Activated CD4-positive, alpha-beta T cell treated with anti-CD3 and anti-CD28 coated beads, Interleukin-2, amount 50 U/mL, for 1 hour (primary cell): Measurements from ENCODE around the gene TRIOBP.
A peak's percentile ranks its signal among the peaks of the same experiment; 100 is the strongest.
"Not testable (repeated sequence)": the region's sequence is repeated elsewhere in the genome, so short reads cannot be mapped to it uniquely, and the experiment has no call there.

Source experiments
- DNase-seq: peaks from one replicate; pipeline ENCODE4 v3.0.0-alpha.2; 2020

Gene TRIOBP, protein sequence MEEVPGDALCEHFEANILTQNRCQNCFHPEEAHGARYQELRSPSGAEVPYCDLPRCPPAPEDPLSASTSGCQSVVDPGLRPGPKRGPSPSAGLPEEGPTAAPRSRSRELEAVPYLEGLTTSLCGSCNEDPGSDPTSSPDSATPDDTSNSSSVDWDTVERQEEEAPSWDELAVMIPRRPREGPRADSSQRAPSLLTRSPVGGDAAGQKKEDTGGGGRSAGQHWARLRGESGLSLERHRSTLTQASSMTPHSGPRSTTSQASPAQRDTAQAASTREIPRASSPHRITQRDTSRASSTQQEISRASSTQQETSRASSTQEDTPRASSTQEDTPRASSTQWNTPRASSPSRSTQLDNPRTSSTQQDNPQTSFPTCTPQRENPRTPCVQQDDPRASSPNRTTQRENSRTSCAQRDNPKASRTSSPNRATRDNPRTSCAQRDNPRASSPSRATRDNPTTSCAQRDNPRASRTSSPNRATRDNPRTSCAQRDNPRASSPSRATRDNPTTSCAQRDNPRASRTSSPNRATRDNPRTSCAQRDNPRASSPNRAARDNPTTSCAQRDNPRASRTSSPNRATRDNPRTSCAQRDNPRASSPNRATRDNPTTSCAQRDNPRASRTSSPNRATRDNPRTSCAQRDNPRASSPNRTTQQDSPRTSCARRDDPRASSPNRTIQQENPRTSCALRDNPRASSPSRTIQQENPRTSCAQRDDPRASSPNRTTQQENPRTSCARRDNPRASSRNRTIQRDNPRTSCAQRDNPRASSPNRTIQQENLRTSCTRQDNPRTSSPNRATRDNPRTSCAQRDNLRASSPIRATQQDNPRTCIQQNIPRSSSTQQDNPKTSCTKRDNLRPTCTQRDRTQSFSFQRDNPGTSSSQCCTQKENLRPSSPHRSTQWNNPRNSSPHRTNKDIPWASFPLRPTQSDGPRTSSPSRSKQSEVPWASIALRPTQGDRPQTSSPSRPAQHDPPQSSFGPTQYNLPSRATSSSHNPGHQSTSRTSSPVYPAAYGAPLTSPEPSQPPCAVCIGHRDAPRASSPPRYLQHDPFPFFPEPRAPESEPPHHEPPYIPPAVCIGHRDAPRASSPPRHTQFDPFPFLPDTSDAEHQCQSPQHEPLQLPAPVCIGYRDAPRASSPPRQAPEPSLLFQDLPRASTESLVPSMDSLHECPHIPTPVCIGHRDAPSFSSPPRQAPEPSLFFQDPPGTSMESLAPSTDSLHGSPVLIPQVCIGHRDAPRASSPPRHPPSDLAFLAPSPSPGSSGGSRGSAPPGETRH (N-terminal part only)

DNA sequence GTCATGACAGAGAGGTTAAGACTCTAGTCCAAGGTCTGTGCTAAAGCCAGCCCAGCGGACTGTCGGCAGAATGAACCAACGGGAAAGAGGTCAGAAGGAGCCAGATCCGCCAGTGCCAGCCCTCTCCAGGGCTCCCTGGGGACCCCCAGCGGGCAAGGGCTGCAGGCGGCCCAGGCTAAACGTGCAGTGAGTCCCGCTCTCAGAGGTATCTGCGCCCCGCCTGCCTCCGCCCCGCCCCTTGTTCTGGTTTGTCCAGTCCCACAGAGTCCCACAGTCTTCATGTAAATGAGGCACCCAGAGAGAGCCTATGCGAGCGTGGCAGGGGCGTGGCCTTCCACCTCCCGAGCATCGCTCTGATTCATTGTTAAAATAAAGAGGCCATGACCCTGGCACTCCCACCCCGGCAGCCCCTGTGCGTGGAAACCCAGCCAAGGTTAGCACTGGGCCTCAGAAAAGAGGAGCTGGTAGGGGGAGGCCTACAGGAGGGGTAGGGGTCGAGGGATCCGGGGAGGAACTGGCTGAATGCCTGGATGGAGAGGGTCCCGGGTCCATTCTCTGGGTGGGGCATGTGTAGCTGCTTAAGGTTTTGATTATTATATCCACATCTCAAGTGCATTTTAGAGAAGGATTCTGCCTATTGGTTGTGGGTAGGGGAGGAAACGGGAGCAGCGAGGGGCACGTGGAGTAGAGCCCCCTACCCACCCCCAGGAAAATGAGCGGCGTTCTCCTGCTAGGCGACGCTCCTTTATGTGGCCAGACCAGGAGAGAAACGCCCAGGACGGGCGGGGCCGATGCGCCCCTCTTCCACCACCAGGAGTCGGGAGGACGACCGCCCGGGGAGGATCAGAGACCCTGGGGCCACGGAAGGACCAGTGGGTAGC is at the start of gene TRIOBP:
Gene TRIOBP, plus strand, starts transcription at position 392 of the 881 bp plus-strand sequence. CDS start 4,318 bp downstream, outside the sequence.
- DNase-seq: peak; percentile 87

DNA sequence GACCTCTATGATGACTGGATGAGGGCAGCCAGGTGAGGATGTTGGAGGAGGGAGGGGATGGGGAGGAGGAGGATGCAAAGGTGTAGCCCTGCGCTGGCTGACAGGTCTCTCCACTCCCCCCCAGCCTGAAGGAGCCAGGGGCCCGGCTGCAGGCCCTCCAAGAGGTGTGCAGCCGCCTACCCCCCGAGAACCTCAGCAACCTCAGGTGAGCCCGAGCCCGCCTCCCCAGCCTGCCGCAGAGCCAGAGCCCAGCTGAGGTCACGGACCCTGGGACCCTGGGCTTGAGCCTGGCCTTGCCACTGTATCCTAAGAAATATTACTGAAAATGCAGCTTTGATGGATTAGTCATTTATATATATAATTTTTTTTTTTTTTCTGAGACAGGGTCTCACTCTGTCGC is 49.5 kb upstream of the TRIOBP start:
- no peak for DNase-seq

DNA sequence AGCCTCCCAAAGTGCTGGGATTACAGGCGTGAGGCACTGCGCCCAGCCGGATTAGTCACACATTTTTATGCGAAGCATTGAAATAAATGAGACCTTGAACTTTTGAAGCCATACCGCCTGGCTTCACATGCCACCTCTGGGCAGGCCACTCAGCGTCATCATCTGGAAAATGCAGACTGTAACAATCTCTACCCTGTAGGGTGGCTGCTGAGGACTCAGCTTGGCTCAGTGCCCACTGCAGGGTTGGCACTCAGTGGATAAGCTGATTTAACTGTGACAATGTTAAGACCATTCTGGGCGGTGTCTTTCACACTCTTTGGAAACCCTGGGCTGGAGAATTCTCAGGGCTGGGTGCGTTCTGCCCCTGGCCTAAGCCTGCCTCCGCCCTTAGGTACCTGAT is 48.9 kb upstream of the TRIOBP start:
- DNase-seq: no peak

DNA sequence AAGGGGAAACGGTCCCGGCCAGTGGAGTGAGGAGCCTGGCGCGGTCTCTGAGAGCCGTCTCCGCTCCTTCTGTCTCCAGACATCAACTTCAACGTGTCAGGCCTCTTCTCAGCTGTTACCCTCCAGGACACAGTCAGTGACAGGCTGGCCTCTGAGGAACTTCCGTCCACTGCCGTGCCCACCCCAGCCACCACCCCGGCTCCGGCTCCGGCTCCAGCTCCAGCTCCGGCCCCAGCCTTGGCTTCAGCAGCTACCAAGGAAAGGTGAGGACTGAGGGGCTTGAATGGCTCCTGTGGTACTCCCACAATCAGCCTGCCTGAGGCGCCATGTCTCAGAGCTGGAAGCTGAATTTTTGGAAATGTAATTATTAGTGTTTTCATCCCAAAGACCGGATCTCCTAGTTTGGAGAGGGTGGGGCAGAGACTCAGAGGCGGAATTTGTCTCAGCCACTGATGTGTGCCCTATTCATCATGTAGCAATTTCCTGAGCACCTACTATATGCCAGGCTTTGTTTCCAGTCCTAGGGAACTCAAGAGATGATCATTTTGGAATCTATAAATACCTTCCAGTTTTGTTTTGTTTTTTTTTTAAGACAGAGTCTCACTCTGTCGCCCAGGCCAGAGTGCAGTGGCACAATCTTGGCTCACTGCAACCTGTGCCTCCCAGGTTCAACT is 46.2 kb upstream of the TRIOBP start:
- no peak for DNase-seq

DNA sequence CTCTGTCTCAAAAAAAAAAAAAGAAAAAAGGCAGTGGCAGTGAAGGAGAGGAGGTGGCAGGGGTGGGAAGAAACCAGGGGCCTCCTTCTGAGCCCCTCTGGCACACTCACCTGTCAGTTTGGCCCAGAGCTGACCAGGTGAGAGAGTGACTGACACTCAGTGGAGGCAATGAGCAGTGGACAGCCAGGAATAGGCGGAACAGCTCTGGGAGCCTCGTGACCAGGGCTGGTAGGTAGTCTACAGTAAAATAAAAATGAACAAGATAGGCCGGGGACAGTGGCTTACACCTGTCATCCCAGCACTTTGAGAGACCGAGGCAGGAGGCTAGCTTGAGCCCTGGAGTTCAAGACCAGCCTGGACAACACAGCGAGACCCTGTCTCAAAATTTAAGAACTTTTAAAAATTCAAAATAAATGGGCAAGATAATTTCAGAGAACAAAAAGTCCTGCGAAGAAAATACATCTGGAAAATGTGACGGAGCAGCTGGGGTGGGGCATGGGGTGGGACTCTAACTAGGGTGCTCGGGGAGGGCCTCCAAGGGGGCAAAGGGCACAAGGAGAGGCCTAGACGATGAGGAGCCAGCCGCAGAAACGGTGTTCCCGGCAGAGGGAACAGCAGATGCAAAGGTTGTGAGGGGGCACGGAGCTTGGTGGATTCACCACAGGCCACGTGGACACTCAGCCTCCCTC is 42.1 kb upstream of the TRIOBP start:
- DNase-seq: no peak

DNA sequence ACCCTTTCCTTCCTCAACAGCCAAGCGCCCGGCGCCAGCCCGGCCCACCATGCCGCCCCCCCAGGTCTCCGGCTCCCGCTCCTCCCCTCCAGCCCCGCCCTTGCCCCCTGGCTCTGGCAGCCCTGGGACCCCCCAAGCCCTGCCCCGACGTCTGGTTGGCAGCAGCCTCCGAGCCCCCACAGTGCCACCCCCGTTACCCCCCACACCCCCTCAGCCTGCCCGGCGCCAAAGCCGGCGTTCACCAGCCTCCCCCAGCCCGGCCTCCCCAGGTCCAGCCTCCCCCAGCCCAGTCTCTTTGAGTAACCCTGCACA is 41.6 kb upstream of the TRIOBP start:
- no peak for DNase-seq

DNA sequence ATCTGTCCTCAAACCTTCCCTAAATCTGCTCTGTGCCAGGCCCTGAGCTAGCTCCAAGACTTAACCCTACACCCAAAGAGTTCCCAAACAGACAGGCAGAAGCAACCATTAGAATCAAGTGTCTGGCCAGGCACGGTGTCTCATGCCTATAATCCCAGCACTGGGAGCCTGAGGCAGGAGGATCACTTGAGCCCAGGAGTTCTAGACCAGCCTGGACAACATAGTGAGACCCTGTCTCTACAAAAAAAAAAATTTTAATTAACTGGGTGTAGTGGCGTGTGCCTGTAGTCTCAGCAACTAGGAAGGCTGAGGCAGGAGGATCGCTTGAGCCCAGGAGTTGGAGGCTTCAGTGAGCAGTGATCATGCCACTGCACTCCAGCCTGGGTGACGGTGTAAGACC is 40.3 kb upstream of the TRIOBP start:
- not testable (repeated sequence) for DNase-seq

DNA sequence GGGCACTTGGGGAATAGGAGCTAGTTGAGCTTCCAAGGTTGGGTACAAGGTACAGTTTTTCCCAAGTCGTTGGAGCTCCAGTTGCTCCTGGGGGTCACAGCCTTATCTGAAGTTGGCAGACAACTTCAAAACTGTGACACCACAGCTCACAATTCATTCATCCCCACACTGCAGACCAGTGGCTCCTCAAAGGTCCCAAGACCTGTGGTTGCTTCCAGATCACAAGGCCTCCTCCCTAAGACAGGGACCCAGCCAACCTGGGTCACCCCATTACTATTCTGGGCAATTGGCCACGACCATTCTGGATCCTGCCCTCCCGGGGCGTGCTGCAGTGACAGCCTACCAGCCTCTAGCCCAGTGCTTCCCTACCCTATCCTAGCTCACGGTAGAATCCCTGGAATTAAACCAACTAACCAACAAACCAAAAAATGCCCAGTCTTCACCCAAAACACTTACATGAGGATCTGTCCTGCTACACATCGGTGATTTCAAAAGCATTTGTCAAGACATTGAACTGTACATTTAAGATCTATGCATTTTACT is 39.2 kb upstream of the TRIOBP start:
- no peak for DNase-seq

DNA sequence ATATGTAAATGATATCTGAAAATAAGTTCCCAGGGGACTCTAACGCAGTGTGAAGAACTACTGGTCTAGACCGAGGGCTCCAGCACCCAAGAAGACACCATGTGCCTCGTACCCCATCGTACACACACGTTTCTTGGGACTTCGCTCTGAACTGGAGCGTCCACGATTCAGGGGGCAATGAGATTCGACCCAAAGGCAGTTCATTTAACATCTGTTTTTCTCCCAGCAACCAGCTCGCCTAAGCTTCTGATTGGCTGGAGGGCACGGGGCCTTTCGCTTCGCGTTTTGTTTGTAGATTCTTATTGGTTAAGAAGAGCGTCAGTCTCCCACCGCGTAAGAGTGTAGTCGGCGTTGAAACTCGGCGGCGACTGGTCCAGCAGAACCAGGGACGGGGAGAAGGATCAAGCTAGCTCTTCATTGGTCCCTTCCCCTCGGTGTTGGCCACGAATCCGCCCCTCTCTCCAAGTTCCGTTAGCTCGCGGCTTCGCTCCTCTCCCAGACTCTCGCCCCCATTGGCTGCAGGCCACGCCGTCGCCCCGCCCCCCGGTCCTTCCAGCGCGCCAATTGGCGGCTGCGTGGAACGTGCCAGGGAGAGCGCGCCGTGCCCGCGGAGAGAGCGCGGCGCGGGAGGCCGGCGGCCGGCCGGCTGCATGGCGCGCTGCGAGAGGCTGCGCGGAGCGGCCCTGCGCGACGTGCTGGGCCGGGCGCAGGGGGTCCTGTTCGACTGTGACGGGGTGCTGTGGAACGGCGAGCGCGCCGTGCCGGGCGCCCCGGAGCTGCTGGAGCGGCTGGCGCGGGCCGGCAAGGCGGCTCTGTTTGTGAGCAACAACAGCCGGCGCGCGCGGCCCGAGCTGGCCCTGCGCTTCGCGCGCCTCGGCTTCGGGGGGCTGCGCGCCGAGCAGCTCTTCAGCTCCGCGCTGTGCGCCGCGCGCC is 38.4 kb upstream of the TRIOBP start, which contains the start of gene PDXP:
Gene PDXP, plus strand, starts transcription at position 591 of the 933 bp plus-strand sequence. Its CDS starts 60 bp downstream, at position 651.
- peak; percentile 98 for DNase-seq

DNA sequence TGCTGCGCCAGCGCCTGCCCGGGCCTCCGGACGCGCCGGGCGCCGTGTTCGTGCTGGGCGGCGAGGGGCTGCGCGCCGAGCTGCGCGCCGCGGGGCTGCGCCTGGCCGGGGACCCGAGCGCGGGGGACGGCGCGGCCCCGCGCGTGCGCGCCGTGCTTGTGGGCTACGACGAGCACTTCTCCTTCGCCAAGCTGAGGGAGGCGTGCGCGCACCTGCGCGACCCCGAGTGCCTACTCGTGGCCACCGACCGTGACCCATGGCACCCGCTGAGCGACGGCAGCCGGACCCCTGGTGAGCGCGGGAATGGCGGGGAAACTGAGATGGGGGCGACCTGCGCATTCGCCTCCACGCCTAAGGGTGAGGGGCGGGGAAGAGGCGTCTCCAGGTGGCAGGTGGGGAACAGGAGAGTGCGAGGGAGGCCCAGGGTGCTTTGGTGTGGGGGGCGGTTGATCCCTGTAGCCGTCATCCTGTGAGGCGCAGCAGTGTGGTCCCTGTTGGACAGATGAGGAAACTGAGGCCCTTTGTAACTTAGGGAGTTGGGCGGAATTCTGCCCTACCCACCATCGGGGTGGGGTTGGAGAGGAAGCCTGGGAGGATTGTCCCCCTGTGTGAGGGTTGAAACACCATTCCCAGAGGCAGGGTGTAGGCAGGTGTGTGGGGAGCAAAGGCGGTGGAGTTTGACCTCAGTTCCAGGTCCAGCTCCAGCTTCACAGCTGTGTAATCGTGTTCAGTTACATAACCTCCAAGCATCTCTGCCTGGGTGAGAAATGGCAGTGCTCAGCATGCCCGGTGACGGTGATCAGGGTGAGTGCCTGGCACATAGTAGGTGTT is 37.6 kb upstream of the TRIOBP start:
- peak; percentile 12 for DNase-seq

DNA sequence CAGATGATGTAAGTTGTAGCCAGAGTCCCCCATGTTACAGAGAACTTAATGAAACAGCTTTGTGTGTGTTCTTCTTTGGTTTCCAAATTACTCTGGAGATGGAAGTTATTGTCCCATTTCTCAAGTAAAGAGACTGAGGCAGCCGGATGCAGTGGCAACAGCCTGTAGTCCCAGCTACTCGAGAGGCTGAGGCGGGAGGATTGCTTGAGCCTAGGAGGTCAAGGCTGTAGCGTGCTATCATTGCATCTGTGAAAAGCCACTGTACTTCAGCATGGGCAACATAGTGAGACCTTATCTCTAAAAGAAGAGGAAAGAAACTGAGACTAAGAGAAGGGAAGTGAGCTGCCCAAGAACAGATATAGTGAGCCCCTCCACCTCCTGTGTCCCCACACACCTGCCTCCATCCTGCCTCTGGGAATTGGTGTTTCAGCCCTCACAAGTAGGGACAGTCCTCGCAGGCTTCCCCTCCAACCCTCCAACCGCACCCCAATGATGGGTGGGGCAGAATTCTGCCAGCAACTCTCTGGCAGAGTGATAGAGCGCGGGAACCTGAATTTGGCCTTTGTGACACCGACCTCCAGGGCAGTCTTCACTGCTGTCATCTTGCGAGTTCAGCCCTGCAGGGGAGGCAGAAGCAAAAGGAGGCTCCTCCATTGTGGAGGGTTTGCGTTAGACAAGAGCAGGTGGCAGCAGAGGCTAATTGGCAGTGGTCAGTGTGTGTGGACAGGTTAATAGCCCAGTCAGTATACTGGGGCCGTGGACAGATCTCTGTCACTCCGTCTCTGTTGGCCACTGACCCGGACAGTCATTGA is 36.7 kb upstream of the TRIOBP start:
- DNase-seq: no peak

DNA sequence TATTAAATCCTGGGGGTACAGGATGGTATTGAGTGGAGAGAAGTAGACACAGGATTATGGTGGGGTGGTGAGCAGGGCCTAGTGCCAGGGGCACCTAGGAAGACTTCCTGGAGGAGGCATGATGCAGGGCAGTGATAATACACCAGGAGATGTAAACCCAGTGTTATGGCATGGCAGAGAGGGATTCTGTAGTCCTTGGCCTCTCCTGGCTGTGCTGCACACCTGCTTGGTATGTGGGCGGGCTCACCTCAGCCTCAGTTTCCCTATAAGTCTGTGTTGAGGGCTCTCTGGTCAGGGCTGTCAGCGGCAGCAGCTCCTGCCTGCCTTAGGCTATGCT is 36.2 kb upstream of the TRIOBP start:
- no peak for DNase-seq

DNA sequence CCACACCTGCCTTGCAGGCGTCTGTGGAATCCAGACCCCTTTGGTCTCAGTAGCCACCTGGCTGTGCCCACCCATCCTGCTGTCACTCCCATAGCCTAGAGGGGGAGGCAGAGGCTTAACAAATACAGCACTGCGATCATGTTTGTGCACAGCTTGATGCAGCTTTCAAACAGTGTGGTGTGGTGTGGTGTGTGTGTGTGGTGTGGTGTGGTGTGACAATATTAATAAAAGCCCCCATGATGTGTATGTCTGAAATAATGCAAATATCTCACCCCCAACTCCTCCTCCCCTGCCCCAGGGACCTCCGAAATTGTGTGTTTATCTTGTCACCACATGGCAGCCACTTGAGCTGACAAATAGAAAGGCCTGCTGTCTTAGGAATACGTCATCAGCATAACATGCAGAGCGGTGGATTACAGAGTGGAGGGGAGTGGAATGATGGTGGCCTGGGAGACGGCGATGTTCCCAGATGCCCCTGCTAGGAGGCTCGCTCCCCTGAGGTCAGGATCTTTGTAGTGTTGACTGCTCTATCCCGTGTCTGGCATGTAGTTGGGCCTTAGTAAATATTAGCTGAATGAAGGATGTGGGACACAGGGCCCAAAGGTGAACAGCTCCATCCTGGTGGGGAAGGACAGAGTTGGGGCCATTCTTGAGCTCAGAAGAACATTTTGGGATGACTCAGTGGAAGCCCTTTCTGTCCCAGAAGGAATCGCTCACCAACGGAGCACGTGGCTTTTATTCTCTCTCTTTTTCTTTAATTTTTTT is 35.5 kb upstream of the TRIOBP start:
- no peak for DNase-seq

DNA sequence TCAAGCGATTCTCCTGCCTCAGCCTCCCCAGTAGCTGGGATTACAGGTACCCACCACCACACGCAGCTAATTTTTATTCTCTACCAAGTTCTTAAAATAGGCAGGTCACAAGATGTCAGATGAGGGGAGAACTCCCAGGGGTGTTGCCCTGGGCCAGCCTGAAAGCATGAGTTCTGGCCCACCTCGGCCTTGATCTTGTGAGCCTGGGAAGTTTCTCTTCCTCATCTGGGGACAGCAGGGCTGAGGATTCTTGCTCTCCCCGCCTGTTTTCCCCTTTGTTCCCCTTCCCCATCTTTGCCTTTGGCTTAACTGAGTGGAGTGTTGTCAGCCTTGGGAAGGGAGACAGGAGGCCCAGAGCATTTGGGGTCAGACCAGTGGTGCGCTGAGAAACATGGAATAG is 34.8 kb upstream of the TRIOBP start:
- DNase-seq: no peak

DNA sequence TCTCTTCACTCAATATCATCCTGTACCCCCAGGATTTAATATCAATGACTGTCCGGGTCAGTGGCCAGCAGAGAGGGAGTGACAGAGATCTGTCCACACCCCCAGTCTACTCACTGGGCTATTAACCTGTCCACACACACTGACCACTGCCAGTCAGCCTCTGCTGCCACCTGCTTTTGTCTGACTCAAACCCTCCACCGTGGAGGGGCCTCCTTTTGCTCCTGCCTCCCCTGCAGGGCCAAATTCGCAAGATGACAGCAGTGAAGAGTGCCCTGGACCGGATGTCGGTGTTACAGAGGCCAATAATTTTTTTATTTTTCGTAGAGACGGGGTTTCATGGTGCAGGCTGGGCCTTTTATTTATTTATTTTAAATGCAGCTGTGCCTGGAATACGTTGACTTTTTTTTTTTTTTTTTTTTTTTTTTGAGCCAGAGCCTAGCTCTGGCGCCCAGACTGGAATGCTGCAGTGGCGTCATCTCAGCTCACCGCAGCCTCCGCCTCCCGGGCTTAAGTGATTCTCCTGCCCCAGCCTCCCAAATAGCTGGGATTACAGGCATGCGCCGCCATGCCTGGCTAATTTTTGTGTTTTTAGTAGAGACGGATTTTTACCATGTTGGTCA is 33.2 kb upstream of the TRIOBP start:
- DNase-seq: no peak
